Fibroblast of pulmonary artery (primary cell): Measurements from ENCODE around the gene SORL1.
A peak's percentile ranks its signal among the peaks of the same experiment; 100 is the strongest.

Experiments
- DNase-seq: peaks from one replicate; pipeline ENCODE4 v3.0.0-alpha.2; 2010; ENCODE audit warnings: low read depth
- H3K4me3 ChIP-seq: replicated peaks from 2 replicates; pipeline ENCODE4 v1.5.1; 2011; ENCODE audit warnings: low read depth, mild to moderate bottlenecking, control low read depth, low read length, moderate library complexity
- TF ChIP-seq, protein P1 (sequence below): IDR thresholded peaks from 2 replicates; pipeline ENCODE4 v1.5.1; 2011; ENCODE audit warnings: mild to moderate bottlenecking, control low read depth, low read length, inconsistent platforms; ENCODE audit errors: missing control alignments

SORL1 gene

DNA sequence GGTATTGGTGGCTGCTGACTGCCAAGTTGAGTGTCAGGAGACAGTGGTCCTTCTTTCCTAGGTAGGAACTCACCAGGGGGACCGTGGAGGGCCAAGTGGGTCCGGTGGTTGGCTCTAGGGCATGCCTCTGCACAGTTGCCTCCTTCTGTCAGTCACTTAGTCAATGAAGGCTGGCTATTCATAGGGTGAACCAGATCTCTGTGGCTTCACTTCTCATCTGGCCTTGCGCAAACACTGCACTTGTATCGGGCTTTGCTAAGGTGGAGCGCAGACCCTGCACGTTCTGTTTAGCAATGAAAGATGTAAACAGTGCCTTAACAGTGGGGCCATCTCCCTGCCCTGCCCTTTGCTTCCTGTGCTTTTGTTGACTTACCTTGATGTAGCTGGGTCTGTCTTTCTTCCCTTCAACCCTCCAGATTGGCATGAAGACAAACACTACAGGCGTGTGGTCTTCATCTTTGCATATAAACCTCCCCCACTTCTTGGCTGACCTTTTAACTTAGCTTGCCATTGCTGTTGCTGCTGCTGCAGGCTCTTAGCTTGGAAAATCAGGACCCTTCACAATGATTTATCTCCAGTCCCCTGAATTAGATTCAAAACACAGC lies 7.4 kb downstream of the SORL1 start:
- H3K4me3 ChIP-seq: no peak overlapping the region
- no peak for DNase-seq
- TF ChIP-seq, protein P1, sequence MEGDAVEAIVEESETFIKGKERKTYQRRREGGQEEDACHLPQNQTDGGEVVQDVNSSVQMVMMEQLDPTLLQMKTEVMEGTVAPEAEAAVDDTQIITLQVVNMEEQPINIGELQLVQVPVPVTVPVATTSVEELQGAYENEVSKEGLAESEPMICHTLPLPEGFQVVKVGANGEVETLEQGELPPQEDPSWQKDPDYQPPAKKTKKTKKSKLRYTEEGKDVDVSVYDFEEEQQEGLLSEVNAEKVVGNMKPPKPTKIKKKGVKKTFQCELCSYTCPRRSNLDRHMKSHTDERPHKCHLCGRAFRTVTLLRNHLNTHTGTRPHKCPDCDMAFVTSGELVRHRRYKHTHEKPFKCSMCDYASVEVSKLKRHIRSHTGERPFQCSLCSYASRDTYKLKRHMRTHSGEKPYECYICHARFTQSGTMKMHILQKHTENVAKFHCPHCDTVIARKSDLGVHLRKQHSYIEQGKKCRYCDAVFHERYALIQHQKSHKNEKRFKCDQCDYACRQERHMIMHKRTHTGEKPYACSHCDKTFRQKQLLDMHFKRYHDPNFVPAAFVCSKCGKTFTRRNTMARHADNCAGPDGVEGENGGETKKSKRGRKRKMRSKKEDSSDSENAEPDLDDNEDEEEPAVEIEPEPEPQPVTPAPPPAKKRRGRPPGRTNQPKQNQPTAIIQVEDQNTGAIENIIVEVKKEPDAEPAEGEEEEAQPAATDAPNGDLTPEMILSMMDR: no peak

DNA sequence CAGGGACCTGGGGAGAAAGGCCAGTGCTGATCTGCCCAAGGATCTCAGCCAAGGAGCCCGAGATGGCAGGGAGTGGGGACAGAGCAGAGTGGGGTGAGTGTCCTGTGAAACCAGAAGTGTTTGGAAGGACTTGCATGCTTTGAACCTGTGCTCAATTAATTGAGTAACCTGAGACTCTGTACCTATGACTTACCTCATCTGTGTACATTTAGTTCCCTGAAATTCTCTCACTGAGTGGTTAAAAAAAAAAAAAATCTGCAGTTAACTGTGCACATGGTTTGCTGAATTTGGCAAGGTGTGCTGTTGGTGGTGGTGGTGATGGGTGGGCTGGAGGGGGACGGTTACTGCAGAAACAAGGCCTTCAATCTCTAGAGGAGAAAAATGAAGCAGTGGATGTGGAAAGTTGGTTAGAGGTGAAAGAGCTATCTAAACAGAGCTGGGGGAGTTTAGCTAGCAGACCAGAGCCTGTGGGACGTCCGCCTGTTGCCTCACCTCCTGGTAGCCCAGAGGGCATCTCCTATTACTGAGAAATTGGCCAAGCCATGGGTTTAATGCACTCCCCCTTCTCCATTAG lies 8.9 kb downstream of the SORL1 start:
- H3K4me3 ChIP-seq: no peak overlapping the region
- DNase-seq: no peak
- TF ChIP-seq, protein P1: no peak

- TF ChIP-seq, protein P1: no peak
- H3K4me3 ChIP-seq: no peak overlapping the region
- no peak for DNase-seq
Measured at GRCh38 chr11:121461843-121462242, 9.7 kb downstream of the SORL1 start.

- TF ChIP-seq, protein P1: no peak
- DNase-seq: no peak
- H3K4me3 ChIP-seq: no peak overlapping the region
Measured at GRCh38 chr11:121463689-121464335, 11.7 kb downstream of the SORL1 start.

- peak; percentile 83 for DNase-seq
- H3K4me3 ChIP-seq: no peak overlapping the region
- TF ChIP-seq, protein P1: no peak
Measured at GRCh38 chr11:121464352-121464946, 12.3 kb downstream of the SORL1 start.

DNA sequence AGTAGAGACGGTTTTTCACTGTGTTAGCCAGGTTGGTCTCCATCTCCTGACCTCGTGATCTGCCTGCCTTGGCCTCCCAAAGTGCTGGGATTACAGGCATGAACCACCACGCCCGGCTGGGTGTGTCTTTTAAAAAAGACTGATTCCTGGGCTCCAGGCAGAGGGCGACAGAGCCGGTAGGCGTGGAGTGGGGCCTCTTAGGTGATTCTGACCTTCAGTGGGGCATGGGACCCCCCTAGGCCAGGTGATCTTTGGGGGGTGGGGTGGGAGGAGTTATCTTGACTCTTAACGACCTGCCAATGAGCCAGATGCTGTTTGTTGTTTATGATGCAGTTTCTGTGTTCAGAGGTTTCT lies 13.6 kb downstream of the SORL1 start:
- TF ChIP-seq, protein P1: no peak
- H3K4me3 ChIP-seq: no peak overlapping the region
- no peak for DNase-seq
